CD4-positive, alpha-beta T cell (primary cell): ENCODE results near the gene TRIM33. TPM values are rescaled to one million over a fixed set of nuclear protein-coding genes. Genes with fewer than 3 reads are reported as not detected.
"Not testable (repeated sequence)": the region's sequence is repeated elsewhere in the genome, so short reads cannot be mapped to it uniquely, and the experiment has no call there.

Source experiments
- ATAC-seq: fragments of 200-7000 bp; cut with Tn5 transposase; one replicate; pipeline ENCODE4 v1.10.0; 2022; ENCODE audit warnings: mild to moderate bottlenecking; ENCODE audit not compliant: poor library complexity
- CTCF ChIA-PET: fragments of 350-600 bp; sonication (Branson Sonifier 250); formaldehyde crosslinking; loops from one replicate; lab custom pipeline; 2021; ENCODE audit warnings: antibody characterized with exemption, inconsistent platforms; lab: Charles Lee
- POLR2A ChIA-PET: fragments of 350-600 bp; sonication (Branson Sonifier 250); formaldehyde crosslinking; loops from one replicate; lab custom pipeline; 2021; ENCODE audit warnings: antibody characterized with exemption, inconsistent platforms; lab: Charles Lee
- DNase-seq, 14 experiments: peaks; one replicate each; pipeline ENCODE4 v3.0.0-alpha.2; 2013 to 2020; ENCODE audit warnings: mixed read lengths in 2 of 14
- H3K27ac ChIP-seq, 2 donors: one replicate each; pipeline versions ENCODE4 v1.5.1 to v1.7.0; 2013; ENCODE audit warnings: low read length in 2 of 2, low read depth in 1 of 2, mild to moderate bottlenecking in 1 of 2
- H3K27me3 ChIP-seq, 2 experiments: 1 replicate in 1 of 2; 2 replicates in 1 of 2; pipeline versions ENCODE4 v1.6.1 to v1.7.0; 2013; ENCODE audit warnings: low read length in 2 of 2, control low read depth in 1 of 2, mild to moderate bottlenecking in 1 of 2, moderate library complexity in 1 of 2; ENCODE audit not compliant: insufficient read depth in 2 of 2, control insufficient read depth in 1 of 2
- H3K36me3 ChIP-seq: one replicate; pipeline ENCODE4 v1.6.1; 2013; ENCODE audit warnings: low read length, control low read depth; ENCODE audit not compliant: insufficient read depth
- H3K4me1 ChIP-seq: one replicate; pipeline ENCODE4 v1.6.1; 2013; ENCODE audit warnings: low read length, control low read depth; ENCODE audit not compliant: insufficient read depth
- H3K4me3 ChIP-seq: one replicate; pipeline ENCODE4 v1.5.1; 2013; ENCODE audit warnings: mild to moderate bottlenecking, low read length, moderate library complexity
- H3K9me3 ChIP-seq, 2 experiments: 1 replicate in 1 of 2; 2 replicates in 1 of 2; pipeline versions ENCODE4 v1.6.1 to v1.7.0; 2013; ENCODE audit warnings: low read length in 2 of 2, mild to moderate bottlenecking in 2 of 2, control low read depth in 1 of 2, moderate library complexity in 1 of 2; ENCODE audit not compliant: control insufficient read depth in 1 of 2, insufficient read depth in 1 of 2
- H3K27ac Mint-ChIP-seq: one replicate; pipeline ENCODE4 v1.8.0; 2020; ENCODE audit warnings: mixed read lengths
- H3K27me3 Mint-ChIP-seq: one replicate; pipeline ENCODE4 v1.8.0; 2021; ENCODE audit warnings: mixed read lengths
- H3K36me3 Mint-ChIP-seq: one replicate; pipeline ENCODE4 v1.8.0; 2021; ENCODE audit warnings: low read depth, mixed read lengths
- H3K4me1 Mint-ChIP-seq: one replicate; pipeline ENCODE4 v1.8.0; 2021; ENCODE audit warnings: low read depth, mixed read lengths
- H3K4me3 Mint-ChIP-seq: one replicate; pipeline ENCODE4 v1.8.0; 2020; ENCODE audit warnings: mild to moderate bottlenecking, mixed read lengths
- H3K9me3 Mint-ChIP-seq: one replicate; pipeline ENCODE4 v1.8.0; 2020; ENCODE audit warnings: mixed read lengths
- CTCF ChIP-seq: fragments of 200-600 bp; IDR thresholded peaks from one replicate; pipeline ENCODE4 v1.8.0; 2022; ENCODE audit warnings: antibody characterized with exemption, mild to moderate bottlenecking
- intact Hi-C, 2 experiments: fragments of 100-400 bp; cut with DNase I in 1 of 2; cut with micrococcal nuclease in 1 of 2; formaldehyde crosslinking; loops; one replicate each; pipeline versions ENCODE4 v1.15.1 to v1.9.0; 2023 to 2025; cut with DNase I, micrococcal nuclease
- total RNA-seq, 174 experiments: library from RNA in 2 of 174; stranded (reverse) in 2 of 174; gene quantifications; one replicate each; pipeline ENCODE4 v1.2.3 and lab custom pipeline; 2021 to 2026

TRIM33 gene
- total RNA-seq, 2 experiments from 2014 or later, result 42.6 to 45.0 TPM

- intact Hi-C loops, result loop anchor here in 1 of 2 experiments (10.0 kb wide), 1 partner anchor 54 kb away; no protein-coding TSS in a partner anchor
- H3K4me1 Mint-ChIP-seq, result no peaks in the 10 kb centered on the region
Observed at GRCh38 chr1:114390361-114390760, 120.6 kb downstream of the TRIM33 start.

GRCh38 chr1:114388432-114389003 is 122.5 kb downstream of the TRIM33 start:
- CTCF ChIA-PET, result no interaction called here
- ATAC-seq, result no peak

More at GRCh38 chr1:114390361-114390760, 120.6 kb downstream of the TRIM33 start:
- no peaks in the 10 kb centered on the region for H3K27me3 ChIP-seq
- ChIA-PET CTCF (no interaction called here), POLR2A (no interaction called here)
- H3K27me3 Mint-ChIP-seq, result no peaks in the 10 kb centered on the region
- H3K4me3 ChIP-seq, result no peak overlapping the region
- H3K4me3 Mint-ChIP-seq, result no peak overlapping the region
- H3K27ac Mint-ChIP-seq, result no peak overlapping the region
- ATAC-seq, result no peak
- no peak for TF ChIP-seq CTCF
- H3K4me1 ChIP-seq, result no peaks in the 10 kb centered on the region
- no peak for DNase-seq
- peaks cover 16% of the 10 kb centered on the region for H3K36me3 ChIP-seq
- peaks cover 14 to 16% of the 10 kb centered on the region in 2 experiments for H3K9me3 ChIP-seq
- H3K9me3 Mint-ChIP-seq, result peaks cover 18% of the 10 kb centered on the region
- H3K36me3 Mint-ChIP-seq, result peaks cover 52% of the 10 kb centered on the region
- no peak overlapping the region for H3K27ac ChIP-seq

GRCh38 chr1:114387585-114387984 is 123.4 kb downstream of the TRIM33 start:
- H3K4me3 Mint-ChIP-seq, H3K4me1 Mint-ChIP-seq, H3K4me1 ChIP-seq, H3K27ac Mint-ChIP-seq, intact Hi-C loops, H3K36me3 ChIP-seq, H3K27me3 Mint-ChIP-seq, H3K27me3 ChIP-seq, H3K27ac ChIP-seq, CTCF ChIA-PET, ATAC-seq, POLR2A ChIA-PET, DNase-seq, H3K4me3 ChIP-seq: not testable (repeated sequence)
- H3K9me3 ChIP-seq, result peaks cover 23 to 32% of the 10 kb centered on the region in 2 experiments
- H3K9me3 Mint-ChIP-seq, result peaks cover 24% of the 10 kb centered on the region
- peaks cover 38% of the 10 kb centered on the region for H3K36me3 Mint-ChIP-seq

More at GRCh38 chr1:114388432-114389003, 122.5 kb downstream of the TRIM33 start:
- H3K27me3 Mint-ChIP-seq, result no peaks in the 10 kb centered on the region
- H3K4me3 Mint-ChIP-seq, result no peak overlapping the region
- POLR2A ChIA-PET, result no interaction called here
- H3K27ac Mint-ChIP-seq, result no peak overlapping the region
- no peaks in the 10 kb centered on the region for H3K27me3 ChIP-seq
- peaks cover 9% of the 10 kb centered on the region for H3K36me3 ChIP-seq
- intact Hi-C loops, result no loop called here
- H3K27ac ChIP-seq, result no peak overlapping the region
- TF ChIP-seq CTCF, result no peak
- H3K9me3 Mint-ChIP-seq, result peaks cover 24% of the 10 kb centered on the region
- no peak for DNase-seq
- no peaks in the 10 kb centered on the region for H3K4me1 ChIP-seq
- peaks cover 39% of the 10 kb centered on the region for H3K36me3 Mint-ChIP-seq
- no peaks in the 10 kb centered on the region for H3K4me1 Mint-ChIP-seq
- H3K4me3 ChIP-seq, result no peak overlapping the region
- H3K9me3 ChIP-seq, result peaks cover 23 to 28% of the 10 kb centered on the region in 2 experiments

GRCh38 chr1:114387010-114387360 is 124.0 kb downstream of the TRIM33 start:
- Histone ChIP-seq H3K36me3 (peaks cover 2% of the 10 kb centered on the region), H3K4me3 (no peak overlapping the region), H3K27me3 (no peaks in the 10 kb centered on the region), H3K27ac (no peak overlapping the region), H3K9me3 (peaks cover 28 to 32% of the 10 kb centered on the region in 2 experiments), H3K4me1 (no peaks in the 10 kb centered on the region)
- intact Hi-C loops, result no loop called here
- DNase-seq, result no peak
- ChIA-PET CTCF (no interaction called here), POLR2A (no interaction called here)
- no peaks in the 10 kb centered on the region for H3K4me1 Mint-ChIP-seq
- no peak for TF ChIP-seq CTCF
- H3K9me3 Mint-ChIP-seq, result peaks cover 26% of the 10 kb centered on the region
- ATAC-seq, result no peak
- H3K36me3 Mint-ChIP-seq, result peaks cover 32% of the 10 kb centered on the region
- no peak overlapping the region for H3K27ac Mint-ChIP-seq
- no peak overlapping the region for H3K4me3 Mint-ChIP-seq
- no peaks in the 10 kb centered on the region for H3K27me3 Mint-ChIP-seq
